H1 (cell line): ENCODE results near the gene RTL5. TPM values are rescaled to one million over a fixed set of nuclear protein-coding genes. Genes with fewer than 3 reads are reported as not detected.

Source experiments
- CTCF ChIA-PET: fragments of 300-600 bp; sonication (Branson Sonifier 250); formaldehyde crosslinking; loops from one replicate; lab custom pipeline; 2021; ENCODE audit not compliant: partially characterized antibody; lab: Charles Lee
- POLR2A ChIA-PET: fragments of 300-600 bp; sonication (Branson Sonifier 250); formaldehyde crosslinking; loops from one replicate; lab custom pipeline; 2021; ENCODE audit warnings: inconsistent platforms; ENCODE audit not compliant: partially characterized antibody; lab: Charles Lee
- DNase-seq, 2 experiments: peaks; one replicate each; pipeline versions ENCODE4 v3.0.0 to v3.0.0-alpha.2; 2010 to 2022; ENCODE audit warnings: low spot score in 2 of 2, low read depth in 1 of 2, mixed read lengths in 1 of 2
- FAIRE-seq: peaks from 2 replicates; lab custom pipeline; 2011; peaks lifted over from hg19 to GRCh38; lab: Jason Lieb, UNC
- H2AFZ ChIP-seq: 2 replicates; pipeline ENCODE4 v1.8.1; 2012; ENCODE audit warnings: low read length, inconsistent platforms
- H2AK5ac ChIP-seq: 2 replicates; pipeline ENCODE4 v1.6.1; 2013; ENCODE audit warnings: low read depth, low read length
- H2BK120ac ChIP-seq: replicated peaks from 2 replicates; pipeline ENCODE3; 2013; ENCODE audit warnings: low read depth, low read length, inconsistent platforms
- H2BK12ac ChIP-seq: 2 replicates; pipeline ENCODE4 v1.6.1; 2013; ENCODE audit warnings: low read depth, low read length
- H2BK15ac ChIP-seq: 2 replicates; pipeline ENCODE4 v1.6.1; 2013; ENCODE audit warnings: low read length
- H2BK20ac ChIP-seq: 2 replicates; pipeline ENCODE4 v1.6.1; 2013; ENCODE audit warnings: low read length
- H2BK5ac ChIP-seq: 2 replicates; pipeline ENCODE4 v1.6.1; 2013; ENCODE audit warnings: low read depth, low read length
- H3K14ac ChIP-seq: 2 replicates; pipeline ENCODE4 v1.6.1; 2013; ENCODE audit warnings: inconsistent platforms; ENCODE audit not compliant: insufficient read length
- H3K18ac ChIP-seq: 2 replicates; pipeline ENCODE4 v1.6.1; 2013; ENCODE audit warnings: low read length; ENCODE audit errors: extremely low read depth
- H3K23ac ChIP-seq: 2 replicates; pipeline ENCODE4 v1.6.1; 2013; ENCODE audit warnings: inconsistent platforms; ENCODE audit not compliant: insufficient read length
- H3K23me2 ChIP-seq: 2 replicates; pipeline ENCODE4 v1.6.1; 2013; ENCODE audit warnings: low read depth, low read length
- H3K27ac ChIP-seq: 2 replicates; pipeline ENCODE4 v1.6.1; 2011; ENCODE audit warnings: low read depth, low read length, inconsistent platforms
- H3K27me3 ChIP-seq, 4 experiments: replicated peaks in 1 of 4; 1 replicate in 1 of 4; 2 replicates in 3 of 4; pipeline versions ENCODE4 v1.6.1 to v1.8.1; 2011 to 2013; ENCODE audit warnings: low read length in 3 of 4, mild to moderate bottlenecking in 3 of 4, inconsistent platforms in 2 of 4, mixed read lengths in 2 of 4, moderate library complexity in 1 of 4; ENCODE audit not compliant: control insufficient read depth in 3 of 4, insufficient read depth in 3 of 4; ENCODE audit errors: extremely low read depth in 1 of 4
- H3K36me3 ChIP-seq, 4 experiments: 2 replicates each; pipeline versions ENCODE4 v1.6.1 to v1.8.1; 2011 to 2013; ENCODE audit warnings: mild to moderate bottlenecking in 4 of 4, low read length in 3 of 4, moderate library complexity in 2 of 4, control low read depth in 1 of 4, inconsistent platforms in 1 of 4; ENCODE audit not compliant: insufficient read depth in 4 of 4, control insufficient read depth in 2 of 4
- H3K4ac ChIP-seq: replicated peaks from 2 replicates; pipeline ENCODE3; 2013; ENCODE audit warnings: low read length, low read depth, mixed read lengths, inconsistent platforms; ENCODE audit not compliant: insufficient read length
- H3K4me1 ChIP-seq, 4 experiments: replicated peaks in 1 of 4; 1 replicate in 1 of 4; 2 replicates in 3 of 4; pipeline versions ENCODE4 v1.6.1 to v1.8.1; 2011 to 2013; ENCODE audit warnings: low read length in 3 of 4, inconsistent platforms in 2 of 4, mixed read lengths in 1 of 4; ENCODE audit not compliant: insufficient read depth in 4 of 4, control insufficient read depth in 3 of 4
- H3K4me2 ChIP-seq, 2 experiments: 2 replicates each; pipeline versions ENCODE4 v1.6.1 to v1.8.1; 2011 to 2013; ENCODE audit warnings: low read depth in 2 of 2, low read length in 2 of 2, control low read depth in 1 of 2, inconsistent platforms in 1 of 2, mild to moderate bottlenecking in 1 of 2; ENCODE audit not compliant: insufficient read depth in 1 of 2
- H3K4me3 ChIP-seq, 4 experiments: fragments of 200-600, 300-600 bp in 1 of 4; sonication (generic), shearing (Covaris generic), sonication (Bioruptor Twin) in 1 of 4; 2 replicates each; pipeline versions ENCODE4 v1.5.1 to v1.8.1; 2011 to 2016; ENCODE audit warnings: low read length in 4 of 4, low read depth in 3 of 4, control low read depth in 2 of 4, inconsistent platforms in 2 of 4, mild to moderate bottlenecking in 2 of 4, mixed read lengths in 1 of 4, moderate library complexity in 1 of 4; ENCODE audit not compliant: insufficient read depth in 2 of 4; ENCODE audit errors: extremely low read depth in 1 of 4
- H3K56ac ChIP-seq: replicated peaks from 2 replicates; pipeline ENCODE3; 2013; ENCODE audit warnings: low read depth, mild to moderate bottlenecking, mixed read lengths, low read length, inconsistent platforms; ENCODE audit not compliant: insufficient read length
- H3K79me1 ChIP-seq: 2 replicates; pipeline ENCODE4 v1.6.1; 2013; ENCODE audit warnings: low read depth, low read length, control low read depth
- H3K79me2 ChIP-seq, 2 experiments: 2 replicates each; pipeline versions ENCODE4 v1.6.1 to v1.8.1; 2012 to 2013; ENCODE audit warnings: low read length in 2 of 2, mild to moderate bottlenecking in 2 of 2, inconsistent platforms in 1 of 2; ENCODE audit not compliant: insufficient read depth in 2 of 2, control insufficient read depth in 1 of 2
- H3K9ac ChIP-seq, 4 experiments: replicated peaks in 1 of 4; 1 replicate in 1 of 4; 2 replicates in 3 of 4; pipeline versions ENCODE4 v1.6.1 to v1.8.1; 2011 to 2013; ENCODE audit warnings: low read depth in 3 of 4, low read length in 3 of 4, control low read depth in 2 of 4, mild to moderate bottlenecking in 2 of 4, moderate library complexity in 2 of 4, inconsistent platforms in 1 of 4; ENCODE audit errors: extremely low read depth in 1 of 4
- H3K9me3 ChIP-seq, 2 experiments: 2 replicates each; pipeline versions ENCODE4 v1.6.1 to v1.8.1; 2012 to 2013; ENCODE audit warnings: mild to moderate bottlenecking in 2 of 2, moderate library complexity in 2 of 2, control low read depth in 1 of 2, inconsistent platforms in 1 of 2, low read depth in 1 of 2, low read length in 1 of 2, mixed read lengths in 1 of 2; ENCODE audit not compliant: insufficient read depth in 2 of 2
- H4K20me1 ChIP-seq, 2 experiments: replicated peaks in 1 of 2; 2 replicates each; pipeline versions ENCODE3 to v1.8.1; 2011 to 2013; ENCODE audit warnings: inconsistent platforms in 2 of 2, low read length in 2 of 2, mild to moderate bottlenecking in 1 of 2; ENCODE audit not compliant: insufficient read depth in 2 of 2, control insufficient read depth in 1 of 2
- H4K5ac ChIP-seq: 2 replicates; pipeline ENCODE4 v1.6.1; 2013; ENCODE audit warnings: low read length, low read depth, mixed read lengths, inconsistent platforms; ENCODE audit not compliant: insufficient read length
- H4K8ac ChIP-seq: 2 replicates; pipeline ENCODE4 v1.8.0; 2013; ENCODE audit warnings: mild to moderate bottlenecking, moderate library complexity, low read length, inconsistent platforms; ENCODE audit not compliant: insufficient read depth; ENCODE audit errors: extremely low read depth
- H4K91ac ChIP-seq: replicated peaks from 2 replicates; pipeline ENCODE3; 2013; ENCODE audit warnings: low read length, mixed read lengths, inconsistent platforms; ENCODE audit not compliant: insufficient read length
- CBX5 ChIP-seq: fragments of 300-800, 300-1000 bp; sonication (generic); IDR thresholded peaks from 2 replicates; pipeline ENCODE4 v1.7.1; 2016; ENCODE audit warnings: antibody characterized with exemption, low read length, low read depth
- CHD2 ChIP-seq: IDR thresholded peaks from 2 replicates; pipeline ENCODE4 v1.6.1; 2012; ENCODE audit warnings: low read length, improper control_type of control experiment
- EZH2 ChIP-seq: fragments of 200-600 bp; sonication (generic); IDR thresholded peaks from 2 replicates; pipeline ENCODE4 v1.7.1; 2012; ENCODE audit warnings: low read depth, mild to moderate bottlenecking, moderate library complexity, low read length, inconsistent platforms; ENCODE audit not compliant: severe bottlenecking
- JUN ChIP-seq: IDR thresholded peaks from 2 replicates; pipeline ENCODE4 v1.6.1; 2011; ENCODE audit warnings: low read depth, mild to moderate bottlenecking, improper control_type of control experiment, low read length
- KDM1A ChIP-seq: fragments of 200-600, 300-600 bp; sonication (generic); IDR thresholded peaks from 2 replicates; pipeline ENCODE4 v1.7.1; 2016; ENCODE audit warnings: mild to moderate bottlenecking, low read length, borderline replicate concordance
- NANOG ChIP-seq: IDR thresholded peaks from 2 replicates; pipeline ENCODE4 v1.6.1; 2011; ENCODE audit warnings: low read length, low read depth, mild to moderate bottlenecking, inconsistent platforms; ENCODE audit not compliant: insufficient read depth, poor library complexity, severe bottlenecking
- POLR2A ChIP-seq, 2 experiments: IDR thresholded peaks; 1 replicate in 1 of 2; 2 replicates in 1 of 2; pipeline ENCODE4 v1.6.1; 2011; ENCODE audit warnings: low read depth in 2 of 2, low read length in 2 of 2, mild to moderate bottlenecking in 2 of 2; ENCODE audit errors: control extremely low read depth in 1 of 2
- POU5F1 ChIP-seq: IDR thresholded peaks from 2 replicates; pipeline ENCODE4 v1.6.1; 2011; ENCODE audit warnings: low read depth, mild to moderate bottlenecking, low read length, moderate library complexity
- RBBP5 ChIP-seq: IDR thresholded peaks from 2 replicates; pipeline ENCODE4 v1.7.1; 2012; ENCODE audit warnings: low read depth, mild to moderate bottlenecking, inconsistent platforms, low read length, moderate library complexity, borderline replicate concordance
- RFX5 ChIP-seq: IDR thresholded peaks from 2 replicates; pipeline ENCODE4 v1.6.1; 2011; ENCODE audit warnings: low read depth, low read length, improper control_type of control experiment, borderline replicate concordance
- RNF2 ChIP-seq: fragments of 200-900, 300-1000 bp; sonication (generic); IDR thresholded peaks from 2 replicates; pipeline ENCODE4 v1.7.1; 2016; ENCODE audit warnings: borderline replicate concordance, low read depth, mild to moderate bottlenecking, antibody characterized with exemption, low read length; ENCODE audit not compliant: poor library complexity, severe bottlenecking; ENCODE audit errors: missing control alignments
- WGBS, 2 experiments: shearing (Covaris generic) in 1 of 2; methylation state at CpG; one replicate each; pipeline versions ENCODE4 v1.1.6 to v1.1.7; 2013 to 2015; ENCODE audit warnings: low lambda C conversion rate in 2 of 2, mixed read lengths in 2 of 2, inconsistent platforms in 1 of 2, low coverage in 1 of 2, missing lambda C conversion rate in 1 of 2; ENCODE audit not compliant: insufficient replicate concordance in 2 of 2, insufficient coverage in 1 of 2, insufficient read length in 1 of 2; ENCODE audit errors: extremely low coverage in 1 of 2, missing lambda C conversion rate in 1 of 2; 5-methylcytosine and 5-hydroxymethylcytosine counted together
- polyA plus RNA-seq, 7 experiments: library from polyadenylated mRNA; depleted of rRNA in 3 of 7; stranded (reverse) in 5 of 7; unstranded in 2 of 7; fragments of >200 nt in 5 of 7; fragments of 200-250 nt in 2 of 7; gene quantifications; 1 replicate in 5 of 7; 2 replicates in 1 of 7; 4 replicates in 1 of 7; pipeline versions ENCODE4 v1.2.1 to v1.2.3, GENCODE V29; 2011 to 2013; ENCODE audit warnings: missing spikeins in 2 of 7, mixed read lengths in 2 of 7
- total RNA-seq: library from RNA; stranded (reverse); fragmentation: NEBNext Ultra II Directional; extraction: Animal tissue kit (Norgen Biotek cat#: 25700); gene quantifications from 2 replicates; pipeline ENCODE4 v1.2.1, GENCODE V29; 2021

RTL5 gene
- total and polyA plus RNA-seq, 2 of the 8 experiments (the other 6 are each of a cell fraction or from before 2014, with no cell fraction given): 0.57 to 1.9 TPM

GRCh38 chrX:72107841-72108595 lies 23.7 kb downstream of the RTL5 start:
- no peak overlapping the region for H3K14ac ChIP-seq
- H3K4me1 ChIP-seq: peaks cover 0 to 7% (median 1%) of the 10 kb centered on the region in 4 experiments; a peak in 2 of 7 replicates
- no peaks in the 10 kb centered on the region for H3K9me3 ChIP-seq
- no peaks in the 10 kb centered on the region for H3K23me2 ChIP-seq
- H3K23ac ChIP-seq: no peak overlapping the region
- no peak overlapping the region for H3K9ac ChIP-seq
- DNase-seq (no peak), FAIRE-seq (no peak)
- no peak for TF ChIP-seq POLR2A (IDR thresholded peaks at IDR 0.05; ENCODE audit: control extremely low read depth in 1 of 2, low read depth in 2 of 2, low read length in 2 of 2)
- no peak for TF ChIP-seq RFX5
- no peak for TF ChIP-seq EZH2
- no peak for TF ChIP-seq RNF2
- no peak for TF ChIP-seq CBX5
- TF ChIP-seq POU5F1: no peak
- no peak for TF ChIP-seq NANOG
- no peak for TF ChIP-seq JUN
- TF ChIP-seq RBBP5: no peak
- TF ChIP-seq CHD2: no peak
- TF ChIP-seq KDM1A: no peak
- POLR2A ChIA-PET: no interaction called here
- CTCF ChIA-PET: interaction anchor here (0.6 to 1.5 kb wide), 2 partner anchors 26 to 120 kb away, joined by 3 to 4 read pairs; no protein-coding TSS in a partner anchor
- no peak overlapping the region for H2BK15ac ChIP-seq
- no peaks in the 10 kb centered on the region for H3K36me3 ChIP-seq
- H3K79me1 ChIP-seq: no peaks in the 10 kb centered on the region
- H2BK5ac ChIP-seq: no peak overlapping the region
- H3K4ac ChIP-seq: no peak overlapping the region
- H3K4me3 ChIP-seq: no peak overlapping the region
- no peak overlapping the region for H2BK120ac ChIP-seq
- no peak overlapping the region for H4K5ac ChIP-seq
- H2BK12ac ChIP-seq: no peak overlapping the region
- H3K79me2 ChIP-seq: no peaks in the 10 kb centered on the region
- WGBS, 2 experiments: 90% methylated on average over 9 of the region's 12 CpGs; no CpG with 5 or more reads in 1 of the 2 experiments
- H3K18ac ChIP-seq: no peak overlapping the region
- H3K27ac ChIP-seq: no peak overlapping the region
- no peaks in the 10 kb centered on the region for H3K27me3 ChIP-seq
- H4K8ac ChIP-seq: no peak overlapping the region
- no peak overlapping the region for H3K4me2 ChIP-seq
- no peak overlapping the region for H2AK5ac ChIP-seq
- H4K20me1 ChIP-seq: no peaks in the 10 kb centered on the region
- no peak overlapping the region for H3K56ac ChIP-seq
- no peak overlapping the region for H4K91ac ChIP-seq
- H2AFZ ChIP-seq: no peak overlapping the region
- H2BK20ac ChIP-seq: no peak overlapping the region
